K562 (cell line): ENCODE data around the gene ID2.

Source experiments
- CEBPB ChIP-seq: fragments of 450-650 bp; IDR thresholded peaks from 2 replicates; pipeline ENCODE4 v1.6.1; 2016; ENCODE audit warnings: missing genetic modification characterization, missing compliant biosample characterization
- CHD2 ChIP-seq: IDR thresholded peaks from 2 replicates; pipeline ENCODE4 v1.6.1; 2011; ENCODE audit warnings: low read depth, low read length
- CTCF ChIP-seq, 3 experiments: IDR thresholded peaks in 2 of 3; conservative IDR thresholded peaks in 1 of 3; 2 replicates each; pipeline ENCODE4 v1.5.1; 2011 to 2012; ENCODE audit warnings: low read length in 3 of 3, mild to moderate bottlenecking in 3 of 3, control low read depth in 2 of 3, improper control_type of control experiment in 1 of 3, inconsistent platforms in 1 of 3, low read depth in 1 of 3, mixed read lengths in 1 of 3, moderate library complexity in 1 of 3; ENCODE audit not compliant: insufficient read depth in 2 of 3
- E2F6 ChIP-seq, 2 experiments: IDR thresholded peaks; 2 replicates each; pipeline ENCODE4 v1.6.1; 2011; ENCODE audit warnings: borderline replicate concordance in 1 of 2, control low read depth in 1 of 2, low read depth in 1 of 2, low read length in 1 of 2, mild to moderate bottlenecking in 1 of 2, mixed read lengths in 1 of 2, moderate library complexity in 1 of 2; ENCODE audit not compliant: insufficient read depth in 1 of 2, insufficient read length in 1 of 2, poor library complexity in 1 of 2, severe bottlenecking in 1 of 2; ENCODE audit errors: extremely low read depth in 1 of 2
- FOS ChIP-seq: IDR thresholded peaks from 3 replicates; pipeline ENCODE4 v1.6.1; 2011; ENCODE audit not compliant: insufficient read length; ENCODE audit errors: extremely low read depth
- GABPA ChIP-seq: fragments of 200-800 bp; sonication (Bioruptor generic); conservative IDR thresholded peaks from 2 replicates; pipeline ENCODE4 v1.6.1; 2016; ENCODE audit warnings: low read depth, missing genetic modification characterization, missing compliant biosample characterization
- MAFF ChIP-seq: IDR thresholded peaks from 2 replicates; pipeline ENCODE4 v1.6.1; 2012; ENCODE audit warnings: low read length, improper control_type of control experiment
- MYC ChIP-seq, 2 experiments: fragments of 250-450 bp in 1 of 2; sonication (Bioruptor Pico) in 1 of 2; IDR thresholded peaks; 2 replicates each; pipeline versions ENCODE4 v1.5.1 to v1.6.1; 2012 to 2021; ENCODE audit warnings: low read depth in 2 of 2, borderline replicate concordance in 1 of 2, improper control_type of control experiment in 1 of 2, low read length in 1 of 2, mild to moderate bottlenecking in 1 of 2, moderate library complexity in 1 of 2
- NCOA4 ChIP-seq: fragments of 450-650 bp; IDR thresholded peaks from 2 replicates; pipeline ENCODE4 v1.6.1; 2018; ENCODE audit warnings: mild to moderate bottlenecking; ENCODE audit not compliant: partially characterized antibody
- NR1H2 ChIP-seq: sonication (generic); formaldehyde crosslinking; IDR thresholded peaks from 2 replicates; pipeline ENCODE4 v1.4.0; 2020; ENCODE audit warnings: mild to moderate bottlenecking, missing genetic modification reagents
- REST ChIP-seq, 2 experiments: fragments of 450-650 bp; formaldehyde crosslinking in 1 of 2; IDR thresholded peaks; 2 replicates each; pipeline versions ENCODE4 v1.4.0 to v1.6.1; 2014 to 2020; ENCODE audit warnings: mild to moderate bottlenecking in 2 of 2, borderline replicate concordance in 1 of 2, low read depth in 1 of 2
- ZNF133 ChIP-seq: fragments of 250-450 bp; sonication (Bioruptor Pico); IDR thresholded peaks from 2 replicates; pipeline ENCODE4 v1.4.0; 2020; ENCODE audit warnings: mild to moderate bottlenecking
- ZNF175 ChIP-seq: fragments of 200-800 bp; sonication (Bioruptor generic); IDR thresholded peaks from 2 replicates; pipeline ENCODE4 v1.6.1; 2016; ENCODE audit warnings: low read depth, mild to moderate bottlenecking, missing genetic modification characterization, missing compliant biosample characterization
- ZNF589 ChIP-seq: fragments of 200-800 bp; sonication (Bioruptor generic); IDR thresholded peaks from 2 replicates; pipeline ENCODE4 v1.6.1; 2016; ENCODE audit warnings: low read depth, missing genetic modification characterization, missing compliant biosample characterization

- no peak for TF ChIP-seq ZNF133 (CRISPR knock-in tag)
- TF ChIP-seq MAFF = no peak
- TF ChIP-seq CEBPB (tag) = peak; percentile 27; the same call in 1 of the 2 replicates
- TF ChIP-seq REST (IDR thresholded peaks at IDR 0.05; ENCODE audit: borderline replicate concordance) = no peak; the same call in 1 of the 2 replicates
- no peak for TF ChIP-seq REST (CRISPR knock-in tag; IDR thresholded peaks at IDR 0.05; ENCODE audit: low read depth)
- peak in 1 of 2 experiments; percentile 80 for TF ChIP-seq E2F6 (IDR thresholded peaks at IDR 0.05; ENCODE audit: borderline replicate concordance in 1 of 2, extremely low read depth in 1 of 2, insufficient read depth in 1 of 2, insufficient read length in 1 of 2, low read depth in 1 of 2, low read length in 1 of 2, poor library complexity in 1 of 2, severe bottlenecking in 1 of 2)
- no peak for TF ChIP-seq ZNF589
- TF ChIP-seq CHD2 = no peak
- TF ChIP-seq FOS = no peak
- TF ChIP-seq ZNF175 (CRISPR knock-in tag) = no peak
- TF ChIP-seq CTCF (IDR thresholded peaks at IDR 0.05 in 2 of 3, conservative IDR thresholded peaks at IDR 0.05 in 1 of 3; ENCODE audit: insufficient read depth in 2 of 3, low read depth in 1 of 3, low read length in 3 of 3) = no peak; a peak in 1 of 6 replicates
- no peak for TF ChIP-seq GABPA (tag)
- TF ChIP-seq NCOA4 = no peak
- TF ChIP-seq NR1H2 (CRISPR knock-in tag) = no peak
- no peak; the same call in 1 of the 2 replicates for TF ChIP-seq MYC (IDR thresholded peaks at IDR 0.05; ENCODE audit: low read depth, low read length)
- TF ChIP-seq MYC (CRISPR knock-in tag; IDR thresholded peaks at IDR 0.05; ENCODE audit: borderline replicate concordance, low read depth) = no peak
These were observed 3.9 kb upstream of the ID2 start for GRCh38 chr2:8677646-8678592.
